GM12875 (cell line): ENCODE results near the gene LRRC75A.

Source experiments
- H3K4me3 ChIP-seq: one replicate; pipeline ENCODE4 v1.5.1; 2011; ENCODE audit warnings: low read depth, low read length, control low read depth
- TF ChIP-seq, protein P1 (sequence below): IDR thresholded peaks from 2 replicates; pipeline ENCODE4 v1.5.1; 2011; ENCODE audit warnings: low read depth, mild to moderate bottlenecking, control low read depth, inconsistent platforms, low read length, moderate library complexity, borderline replicate concordance; ENCODE audit not compliant: insufficient read depth

Gene LRRC75A

GRCh38 chr17:16494059-16494458 is 2.1 kb upstream of the LRRC75A start:
- no peak overlapping the region for H3K4me3 ChIP-seq
- TF ChIP-seq, protein P1, sequence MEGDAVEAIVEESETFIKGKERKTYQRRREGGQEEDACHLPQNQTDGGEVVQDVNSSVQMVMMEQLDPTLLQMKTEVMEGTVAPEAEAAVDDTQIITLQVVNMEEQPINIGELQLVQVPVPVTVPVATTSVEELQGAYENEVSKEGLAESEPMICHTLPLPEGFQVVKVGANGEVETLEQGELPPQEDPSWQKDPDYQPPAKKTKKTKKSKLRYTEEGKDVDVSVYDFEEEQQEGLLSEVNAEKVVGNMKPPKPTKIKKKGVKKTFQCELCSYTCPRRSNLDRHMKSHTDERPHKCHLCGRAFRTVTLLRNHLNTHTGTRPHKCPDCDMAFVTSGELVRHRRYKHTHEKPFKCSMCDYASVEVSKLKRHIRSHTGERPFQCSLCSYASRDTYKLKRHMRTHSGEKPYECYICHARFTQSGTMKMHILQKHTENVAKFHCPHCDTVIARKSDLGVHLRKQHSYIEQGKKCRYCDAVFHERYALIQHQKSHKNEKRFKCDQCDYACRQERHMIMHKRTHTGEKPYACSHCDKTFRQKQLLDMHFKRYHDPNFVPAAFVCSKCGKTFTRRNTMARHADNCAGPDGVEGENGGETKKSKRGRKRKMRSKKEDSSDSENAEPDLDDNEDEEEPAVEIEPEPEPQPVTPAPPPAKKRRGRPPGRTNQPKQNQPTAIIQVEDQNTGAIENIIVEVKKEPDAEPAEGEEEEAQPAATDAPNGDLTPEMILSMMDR = no peak

DNA sequence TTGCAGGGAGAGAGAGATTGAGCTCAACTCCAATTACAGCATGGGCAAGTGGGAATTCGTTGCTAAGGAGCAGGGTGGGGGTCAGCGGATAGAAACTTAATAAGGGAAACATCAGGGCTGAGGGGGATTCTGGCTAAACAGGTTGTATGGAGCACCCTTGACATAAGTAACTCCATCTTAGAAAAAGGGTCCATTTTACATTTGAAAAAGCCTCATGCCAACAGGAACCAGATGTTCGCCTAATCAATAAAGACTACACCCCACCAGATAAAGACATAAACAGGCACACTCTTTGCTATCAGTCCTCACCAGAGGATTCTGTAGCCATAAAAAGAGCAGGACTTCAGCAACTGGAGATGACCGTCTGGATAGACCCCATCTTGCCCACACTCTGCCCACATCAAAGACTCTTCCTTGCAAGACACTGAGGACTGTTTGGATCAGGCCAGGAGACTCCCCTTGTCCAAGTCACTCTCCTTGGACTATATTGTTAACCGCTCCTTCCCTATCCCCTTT is 1.6 kb upstream of the LRRC75A start:
- TF ChIP-seq, protein P1 = no peak
- no peak overlapping the region for H3K4me3 ChIP-seq

DNA sequence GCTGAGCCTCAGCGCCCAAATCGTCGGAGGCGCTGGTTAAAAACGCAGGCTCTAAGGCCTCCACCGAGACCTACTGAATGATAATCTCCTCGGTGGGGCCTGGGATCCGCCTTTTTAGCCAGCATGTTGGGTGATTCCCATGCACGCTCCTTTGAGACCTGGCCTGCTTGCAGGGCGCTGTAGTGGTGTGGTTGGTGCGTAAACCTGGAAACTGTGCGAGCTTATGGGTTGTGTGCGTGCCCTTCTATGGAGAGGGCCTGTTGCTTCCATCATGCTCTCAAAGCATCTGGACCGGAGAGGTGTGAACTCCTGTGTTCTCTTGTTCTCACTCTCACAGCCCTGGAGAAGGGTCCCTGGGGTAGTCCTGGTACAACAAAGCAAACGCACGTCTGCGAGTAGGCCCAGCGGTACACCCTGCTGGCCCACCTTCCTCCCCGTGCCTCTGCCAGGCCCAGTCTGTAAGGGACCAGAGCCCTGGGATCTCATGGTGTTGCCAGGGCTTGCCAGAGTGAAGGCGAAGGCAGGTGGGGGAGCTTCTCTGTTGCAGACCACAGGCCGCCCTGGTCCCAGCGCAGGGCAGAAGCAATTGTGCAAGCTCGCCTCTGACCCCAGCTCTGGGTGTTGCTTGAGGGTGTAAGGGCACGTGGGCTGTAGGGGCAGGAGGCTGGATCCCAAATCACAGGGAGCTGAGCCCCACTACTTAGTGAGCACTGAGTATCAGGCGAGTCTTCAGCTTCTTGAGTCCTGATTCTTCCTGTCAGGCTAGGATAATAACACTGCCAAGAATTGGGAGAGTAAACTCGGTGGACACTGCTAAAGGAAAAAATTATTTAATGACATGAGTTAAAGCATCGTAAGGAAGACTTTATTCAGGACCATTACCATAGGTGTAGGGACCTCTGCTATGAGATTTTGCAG is 879 bp upstream of the LRRC75A start:
- TF ChIP-seq, protein P1 = no peak
- H3K4me3 ChIP-seq = no peak overlapping the region

GRCh38 chr17:16491131-16491702 is 776 bp downstream of the LRRC75A start:
- no peak overlapping the region for H3K4me3 ChIP-seq

GRCh38 chr17:16489431-16489830 is 2.6 kb downstream of the LRRC75A start:
- H3K4me3 ChIP-seq = no peak overlapping the region
- TF ChIP-seq, protein P1 = no peak

More at GRCh38 chr17:16491131-16491702, 776 bp downstream of the LRRC75A start:
- TF ChIP-seq, protein P1 = no peak

GRCh38 chr17:16488968-16489337 is 3.0 kb downstream of the LRRC75A start:
- no peak overlapping the region for H3K4me3 ChIP-seq
- TF ChIP-seq, protein P1 = no peak
